ELF-1 (cell line): ENCODE measurements around the gene FOXR1.

Experiments used
- DNase-seq: peaks from one replicate; pipeline ENCODE4 v3.0.0-alpha.2; 2016; ENCODE audit warnings: low read depth, low spot score

Gene FOXR1, protein sequence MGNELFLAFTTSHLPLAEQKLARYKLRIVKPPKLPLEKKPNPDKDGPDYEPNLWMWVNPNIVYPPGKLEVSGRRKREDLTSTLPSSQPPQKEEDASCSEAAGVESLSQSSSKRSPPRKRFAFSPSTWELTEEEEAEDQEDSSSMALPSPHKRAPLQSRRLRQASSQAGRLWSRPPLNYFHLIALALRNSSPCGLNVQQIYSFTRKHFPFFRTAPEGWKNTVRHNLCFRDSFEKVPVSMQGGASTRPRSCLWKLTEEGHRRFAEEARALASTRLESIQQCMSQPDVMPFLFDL

DNA sequence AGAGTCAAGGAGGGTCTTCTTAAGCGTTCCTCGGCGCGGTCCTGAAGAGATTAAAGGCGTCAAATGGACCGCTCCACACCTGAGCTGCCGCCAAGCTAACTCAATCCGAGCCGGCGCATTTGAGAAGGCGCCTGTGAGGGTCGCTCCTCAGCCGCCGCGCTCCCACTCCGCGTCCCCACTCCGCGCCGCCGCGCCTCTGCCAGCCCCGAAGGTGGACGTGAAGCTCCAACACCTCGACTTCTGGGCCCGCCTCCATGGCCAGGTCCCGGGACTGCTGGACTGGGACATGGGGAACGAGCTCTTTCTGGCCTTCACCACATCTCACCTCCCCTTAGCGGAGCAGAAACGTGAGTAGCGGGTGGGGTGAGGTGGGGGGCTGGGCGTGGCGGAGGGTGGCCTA lies at the start of gene FOXR1:
FOXR1 (plus strand) TSS at position 116 of the 400 bp plus-strand sequence; CDS start at position 287, 171 bp downstream.
- no peak for DNase-seq

DNA sequence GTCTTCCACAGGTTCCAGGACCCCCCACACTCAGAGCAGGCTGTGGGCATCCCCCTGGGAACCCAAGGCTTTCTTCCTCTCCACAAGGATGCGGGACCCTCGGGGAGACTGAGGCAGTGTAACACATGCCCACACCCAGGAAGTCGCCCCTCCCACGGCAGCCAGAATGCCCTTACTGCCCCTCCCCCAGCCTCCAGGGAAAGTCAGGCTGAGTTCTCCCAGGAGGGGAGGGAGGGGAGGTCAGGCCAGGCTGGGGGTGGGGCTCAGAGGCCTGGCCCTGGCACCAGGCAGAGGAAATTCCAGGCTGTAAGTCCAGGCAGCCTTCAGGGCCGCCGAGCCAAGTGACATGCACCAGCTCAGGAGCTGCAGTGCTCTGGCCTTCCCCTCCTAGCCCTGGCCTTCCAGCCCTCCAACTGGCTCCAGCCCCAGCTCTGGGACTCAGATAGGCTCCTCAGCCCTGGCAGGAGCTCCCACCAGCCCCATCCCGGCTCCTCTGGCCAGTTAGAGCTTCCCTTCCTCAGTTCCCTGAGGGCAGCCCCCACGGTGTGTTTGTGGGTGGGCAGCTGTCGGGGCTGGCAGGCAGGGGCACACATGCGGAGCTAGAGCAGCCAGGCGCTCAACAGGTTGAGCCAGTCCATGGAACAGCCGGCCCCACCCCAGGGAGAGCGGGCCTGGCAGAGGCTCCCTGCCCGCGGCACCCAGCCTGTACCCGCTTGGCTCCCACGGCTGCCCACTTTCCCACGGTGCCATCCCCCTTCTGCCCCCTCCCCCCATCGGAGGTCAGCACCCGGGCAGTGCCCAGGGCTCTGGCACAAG lies 49.4 kb upstream of the FOXR1 start:
- DNase-seq, result peak; percentile 90

DNA sequence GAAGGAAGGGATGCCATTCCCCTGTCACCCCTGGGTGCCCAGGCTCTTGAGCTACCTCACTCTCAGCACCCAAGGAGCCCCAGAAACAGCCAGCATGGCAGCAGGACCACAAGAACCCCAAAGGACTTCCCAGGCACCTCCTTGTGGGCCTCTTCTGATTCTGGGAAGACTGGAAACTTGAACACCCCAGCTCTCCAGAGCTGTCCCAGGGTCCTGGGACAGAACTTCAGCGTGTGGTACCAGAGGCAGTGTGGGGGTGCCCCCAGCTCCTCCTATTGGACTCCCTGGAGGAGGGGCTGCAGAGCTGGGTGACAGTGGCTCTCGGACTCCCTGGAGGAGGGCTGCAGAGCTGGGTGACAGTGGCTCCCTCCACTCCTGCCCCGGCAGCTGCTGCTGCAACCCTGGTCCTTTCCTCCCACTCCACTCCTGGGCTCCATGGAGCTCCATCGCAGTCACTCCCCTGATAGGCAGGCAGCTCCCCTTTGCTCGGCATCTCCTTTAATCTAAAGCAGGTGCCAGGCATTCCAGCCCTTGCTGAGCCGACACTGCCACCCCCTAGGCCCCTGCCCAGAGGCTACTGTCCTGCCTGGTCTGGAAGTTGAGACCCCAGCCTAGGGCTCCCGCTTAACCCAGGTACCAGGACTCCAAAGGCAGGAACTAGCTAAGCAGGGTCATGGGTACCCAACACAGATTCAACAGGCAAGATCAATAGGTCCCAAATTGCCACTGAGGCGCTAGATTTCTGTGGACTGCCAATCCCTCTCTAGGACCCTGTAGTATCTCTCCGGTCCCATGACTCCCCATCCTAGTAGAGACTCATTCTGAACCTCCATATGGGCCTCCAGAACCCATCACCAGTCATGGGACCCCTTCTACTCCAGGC lies 48.6 kb upstream of the FOXR1 start:
- peak; percentile 25 for DNase-seq

DNA sequence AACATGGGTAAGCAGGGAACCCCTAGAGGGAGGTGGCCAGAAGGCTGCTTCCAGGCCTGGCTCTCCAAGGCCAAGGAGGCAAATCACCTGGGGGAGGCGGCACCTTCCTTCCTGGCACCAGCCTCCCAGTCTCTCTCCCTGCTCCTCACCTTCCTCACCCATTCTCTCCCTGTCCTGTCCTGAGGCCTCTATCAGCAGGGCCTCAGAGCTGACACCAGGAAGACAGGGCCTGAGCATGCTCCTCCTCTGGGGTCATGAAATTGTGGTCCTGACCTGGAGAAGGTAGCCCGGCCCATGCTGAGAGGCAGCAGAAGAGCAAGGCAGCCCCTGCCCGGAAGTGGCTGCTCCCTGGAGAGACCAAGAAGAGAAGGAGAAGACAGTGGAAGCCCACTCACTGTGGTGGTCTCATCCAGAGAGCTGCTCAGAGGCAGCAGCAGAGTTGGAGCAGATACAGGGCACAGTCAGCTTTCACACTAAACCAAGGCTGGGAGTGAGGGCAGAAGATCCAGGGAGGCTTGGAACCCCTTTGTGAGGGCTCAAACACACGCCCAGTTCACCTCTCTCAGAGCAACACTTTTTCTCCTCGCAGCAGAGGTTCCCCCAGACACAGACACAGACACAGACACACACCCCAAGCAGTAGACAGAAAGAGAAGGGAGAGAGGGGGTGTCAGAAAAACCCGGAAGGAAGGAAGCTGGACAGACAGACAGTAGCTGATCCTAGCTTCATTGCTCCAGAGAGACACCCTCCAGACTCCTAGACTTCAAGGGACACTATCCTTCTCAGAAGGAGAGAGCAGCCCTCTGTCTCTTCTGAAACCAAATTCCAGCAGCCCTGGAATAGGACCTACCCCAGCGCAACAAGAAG lies 47.6 kb upstream of the FOXR1 start:
- no peak for DNase-seq

DNA sequence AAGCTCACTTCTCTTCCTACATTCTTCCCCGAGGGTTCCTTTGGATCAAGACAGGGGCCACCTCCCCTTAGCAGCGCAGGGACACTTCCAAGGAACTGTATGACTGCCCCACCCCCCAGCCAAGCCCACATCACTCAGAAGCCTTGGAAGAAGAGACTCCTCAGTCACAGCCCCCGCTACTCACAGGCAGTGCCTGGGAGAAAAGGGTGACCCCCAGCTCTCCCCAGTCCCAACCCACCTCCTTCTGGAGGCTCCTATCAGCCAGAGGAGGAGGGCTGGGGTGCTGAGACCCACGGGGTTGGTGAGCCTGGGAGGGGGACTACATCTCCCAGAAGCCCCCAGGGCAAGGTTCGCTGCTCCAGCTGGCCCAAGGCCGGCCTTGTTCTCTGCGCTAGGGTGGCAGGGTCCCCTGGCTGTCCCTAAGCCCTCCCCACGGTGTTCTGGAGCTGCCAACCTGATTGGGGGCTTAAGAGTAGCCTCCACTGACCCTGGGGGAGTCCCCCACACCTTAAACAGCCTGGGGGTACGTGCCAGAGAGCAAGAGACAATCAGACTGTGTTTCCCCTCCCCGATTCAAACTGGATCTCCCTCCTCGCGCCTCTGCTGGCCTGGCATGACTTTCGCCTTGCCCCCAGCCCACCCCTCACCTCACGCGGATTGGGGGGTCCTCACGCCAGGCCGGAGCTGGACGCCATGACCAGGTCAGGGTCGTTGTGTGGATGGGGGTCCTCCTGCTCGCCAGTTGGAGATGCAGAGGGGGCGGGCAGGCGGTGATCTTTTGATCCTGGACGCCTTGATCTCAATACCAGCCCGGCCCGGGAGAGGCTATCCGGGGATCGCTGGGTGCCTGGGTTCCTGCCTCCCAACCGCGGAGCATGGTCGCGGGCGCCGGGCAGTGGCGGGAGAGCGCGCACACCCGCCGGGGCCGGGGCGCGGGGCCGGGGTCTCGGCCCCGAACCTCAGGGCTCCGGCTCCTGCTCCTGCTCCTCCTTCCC lies 46.7 kb upstream of the FOXR1 start:
- DNase-seq, result peak; percentile 80

DNA sequence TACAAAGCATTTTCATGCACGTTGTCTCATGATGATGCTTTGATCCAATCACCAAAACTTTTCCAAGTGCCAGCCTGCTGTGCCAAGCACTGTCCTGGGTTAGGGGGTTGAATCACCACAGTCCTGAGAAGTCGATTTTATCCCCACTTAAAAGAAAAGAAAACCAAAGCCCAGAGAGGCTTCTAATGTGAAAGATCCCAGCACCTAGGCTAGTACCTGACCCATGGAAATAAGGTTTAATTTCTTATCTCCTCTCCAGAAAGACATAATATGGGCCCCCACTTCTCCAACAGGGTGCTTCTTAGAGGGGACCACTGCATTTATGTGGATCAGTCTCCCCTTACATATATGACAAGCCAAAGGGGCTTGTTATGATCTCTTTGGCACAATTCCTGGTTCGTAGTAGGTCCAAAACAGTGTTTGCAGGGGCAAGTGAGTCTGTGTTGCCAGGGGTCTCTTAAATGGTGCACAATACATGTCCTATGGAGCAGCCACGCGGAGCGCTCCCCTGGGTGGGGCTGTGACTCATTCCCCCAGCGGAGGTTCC lies 43.9 kb upstream of the FOXR1 start:
- no peak for DNase-seq

DNA sequence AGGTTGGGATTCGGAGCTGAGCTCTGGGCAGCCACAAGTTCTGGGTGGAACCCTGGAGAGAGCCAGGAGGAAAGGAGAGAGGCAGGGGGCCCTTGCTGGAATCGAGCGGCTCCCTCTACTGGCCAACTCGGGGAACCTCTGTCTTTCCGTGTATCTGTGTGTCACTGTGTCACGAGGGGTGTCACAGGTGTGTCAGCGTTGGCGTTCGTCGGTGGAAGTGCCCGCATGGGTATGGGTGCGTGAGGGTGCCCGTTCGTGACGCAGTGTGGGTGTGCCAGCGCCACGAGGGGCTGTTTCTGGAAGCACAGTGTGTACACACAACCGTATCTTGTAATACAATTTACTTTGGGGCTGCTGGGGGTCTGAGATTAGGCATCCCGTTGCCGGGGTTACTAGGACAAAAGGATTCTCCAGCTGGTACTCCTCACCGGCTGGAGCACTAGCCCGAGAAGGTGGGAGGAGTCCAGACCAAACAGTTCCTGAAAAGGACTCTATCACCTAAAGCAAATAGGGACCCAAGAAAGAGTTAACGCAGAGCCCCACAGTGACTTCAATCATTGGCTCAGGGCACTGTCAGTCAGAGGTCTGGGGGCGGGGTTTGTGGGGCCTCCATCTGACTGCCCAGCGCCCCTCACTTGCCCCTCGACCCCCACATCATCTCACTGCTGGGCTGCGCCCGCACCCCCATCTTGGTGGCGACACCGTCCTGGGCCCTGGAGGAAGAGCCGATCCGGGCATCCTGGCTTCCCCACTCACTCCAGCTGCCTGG lies 43.3 kb upstream of the FOXR1 start:
- DNase-seq, result peak; percentile 93

DNA sequence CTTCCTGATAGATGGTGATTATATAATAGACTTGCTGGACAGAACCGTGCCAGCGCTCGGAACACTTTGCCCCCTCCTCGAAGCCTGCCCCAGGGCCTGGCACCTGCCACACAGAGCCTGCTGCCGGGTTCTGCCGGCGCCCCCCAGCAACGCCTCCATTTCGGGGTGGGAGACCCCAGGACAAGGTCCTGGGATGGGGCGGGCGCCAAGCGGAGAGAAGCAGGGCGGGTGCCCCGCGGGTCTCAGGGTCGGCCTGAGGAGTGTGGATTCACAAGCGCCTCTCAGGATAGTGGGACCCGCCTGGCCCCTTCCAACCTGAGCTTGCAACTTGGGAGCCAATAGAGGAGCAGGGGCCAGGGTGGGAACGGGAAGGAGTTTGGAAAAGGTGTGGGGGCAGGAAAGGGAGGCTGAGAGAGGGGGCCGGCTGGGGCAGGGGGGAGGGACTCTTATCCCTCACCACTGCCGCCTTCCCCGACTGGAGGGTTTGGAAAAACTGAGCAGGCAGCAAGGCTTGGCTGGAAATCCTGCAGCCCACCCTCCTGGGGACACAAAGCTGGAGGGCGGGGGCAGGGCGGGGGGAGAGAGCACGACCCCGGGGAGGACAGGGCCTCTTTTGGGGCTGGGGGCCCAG lies 42.6 kb upstream of the FOXR1 start:
- DNase-seq, result peak; percentile 79

DNA sequence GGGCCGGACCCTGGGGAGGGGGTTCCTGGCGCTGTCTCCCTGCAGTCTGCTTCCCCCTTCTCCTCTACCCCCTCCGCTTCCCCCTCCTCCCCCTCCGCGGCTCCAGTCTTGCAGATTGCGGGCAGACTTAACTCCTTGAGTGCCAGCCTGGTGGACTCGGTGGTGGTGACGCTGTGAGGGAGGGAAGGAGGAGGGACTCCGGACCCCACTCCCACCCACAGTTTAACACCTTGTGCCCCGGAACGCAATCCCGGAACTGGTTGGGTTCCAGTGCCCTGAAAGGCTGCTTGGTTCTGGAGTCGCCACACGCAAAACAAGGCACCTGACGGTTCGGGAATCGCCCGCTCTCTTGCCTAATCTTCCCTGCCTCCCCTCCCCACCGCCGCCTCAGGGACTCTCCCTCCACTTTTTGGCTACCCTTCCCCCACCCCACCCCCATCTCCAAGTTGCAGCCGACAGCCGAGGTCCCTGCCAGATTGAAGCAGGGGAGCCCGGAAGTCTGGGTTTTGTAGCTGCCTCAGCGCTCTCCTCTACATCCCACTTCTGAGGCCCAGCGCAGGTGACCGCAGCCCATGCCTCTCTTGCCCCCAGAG lies 42.0 kb upstream of the FOXR1 start:
- peak; percentile 89 for DNase-seq

DNA sequence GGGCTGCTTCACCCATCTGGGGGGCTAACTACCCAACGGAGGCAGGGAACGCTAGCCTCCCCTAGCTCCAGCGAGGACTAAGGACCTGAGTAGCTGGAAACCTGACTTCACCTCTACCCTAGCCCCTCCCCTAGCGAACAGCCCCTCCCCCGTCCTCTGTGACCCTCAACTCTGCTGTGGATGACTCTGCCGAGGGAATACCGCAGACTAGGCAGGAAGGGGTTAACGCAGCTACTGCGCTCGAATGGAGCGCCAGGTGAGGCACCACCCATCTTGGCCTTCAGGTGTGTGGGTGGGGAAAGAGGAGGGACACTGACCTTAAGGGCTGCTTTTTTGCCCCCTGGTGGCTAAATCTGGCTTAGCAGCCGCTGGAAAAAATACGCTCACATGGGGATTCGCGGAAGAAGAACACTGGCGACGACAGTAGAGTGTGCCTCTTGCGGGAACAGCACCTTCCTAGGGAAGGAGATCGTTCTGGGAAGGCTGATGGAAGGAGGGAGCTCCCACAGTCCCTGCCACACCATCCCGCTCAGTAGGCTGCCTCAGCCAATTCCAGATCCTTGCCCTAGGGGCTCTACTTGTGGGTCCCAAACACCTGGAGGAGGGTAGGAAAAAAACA lies 41.4 kb upstream of the FOXR1 start:
- peak; percentile 98 for DNase-seq

DNA sequence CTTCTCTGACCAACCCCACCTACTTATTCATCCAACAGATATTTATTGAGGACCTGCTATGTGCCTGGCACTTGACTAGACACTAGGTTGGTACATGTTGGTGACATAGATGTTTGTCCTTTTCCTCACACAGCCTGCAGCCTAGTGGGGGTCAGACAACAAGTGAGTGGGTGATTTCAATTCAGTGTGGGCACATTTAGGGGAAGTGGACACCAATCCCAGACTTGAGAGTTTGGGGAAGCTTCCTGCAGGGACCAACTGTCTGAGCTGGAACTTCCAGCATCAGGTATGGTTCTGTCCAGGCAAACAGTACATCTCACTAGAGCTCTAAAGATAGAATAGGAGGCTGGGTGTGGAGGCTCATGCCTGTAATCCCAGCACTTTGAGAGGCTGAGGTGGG lies 40.0 kb upstream of the FOXR1 start:
- no peak for DNase-seq

DNA sequence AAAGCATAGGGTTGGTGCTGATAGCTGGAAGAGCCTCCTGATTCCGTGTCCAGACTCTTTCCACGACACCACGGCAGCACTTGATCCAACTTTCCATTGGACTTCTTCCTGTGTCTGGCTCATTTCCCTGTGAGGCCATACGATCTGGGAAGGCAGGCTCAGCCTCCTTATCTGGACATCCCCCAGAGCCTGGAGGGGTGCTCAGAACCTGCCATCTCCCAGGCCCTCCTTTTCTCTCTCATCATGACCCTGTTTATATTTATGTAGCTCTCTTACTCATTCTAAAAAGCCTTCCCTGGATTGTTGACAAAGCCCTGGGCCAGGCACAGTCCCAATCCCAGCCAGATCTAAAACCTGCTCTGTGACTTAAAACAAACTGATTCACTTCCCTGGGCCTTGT lies 38.1 kb upstream of the FOXR1 start:
- peak; percentile 67 for DNase-seq

DNA sequence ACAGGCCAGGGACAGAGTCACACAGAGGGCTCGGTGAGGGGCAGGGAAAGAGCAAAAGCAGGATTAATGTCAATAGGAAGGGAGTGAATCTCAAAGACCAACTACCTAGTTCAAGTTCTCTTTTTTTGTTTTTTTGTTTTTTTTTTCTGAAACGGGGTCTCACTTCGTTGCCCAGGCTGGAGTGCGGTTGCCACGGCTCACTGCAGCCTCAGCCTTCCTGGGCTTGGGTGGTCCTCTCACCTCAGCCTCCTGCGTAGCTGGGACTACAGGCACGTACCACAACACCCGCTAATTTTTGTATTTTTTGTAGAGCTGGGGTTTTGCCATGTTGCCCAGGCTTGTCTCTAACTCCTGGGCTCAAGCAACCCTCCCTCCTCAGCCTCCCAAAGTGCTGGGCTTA lies 36.2 kb upstream of the FOXR1 start:
- DNase-seq, result no peak

DNA sequence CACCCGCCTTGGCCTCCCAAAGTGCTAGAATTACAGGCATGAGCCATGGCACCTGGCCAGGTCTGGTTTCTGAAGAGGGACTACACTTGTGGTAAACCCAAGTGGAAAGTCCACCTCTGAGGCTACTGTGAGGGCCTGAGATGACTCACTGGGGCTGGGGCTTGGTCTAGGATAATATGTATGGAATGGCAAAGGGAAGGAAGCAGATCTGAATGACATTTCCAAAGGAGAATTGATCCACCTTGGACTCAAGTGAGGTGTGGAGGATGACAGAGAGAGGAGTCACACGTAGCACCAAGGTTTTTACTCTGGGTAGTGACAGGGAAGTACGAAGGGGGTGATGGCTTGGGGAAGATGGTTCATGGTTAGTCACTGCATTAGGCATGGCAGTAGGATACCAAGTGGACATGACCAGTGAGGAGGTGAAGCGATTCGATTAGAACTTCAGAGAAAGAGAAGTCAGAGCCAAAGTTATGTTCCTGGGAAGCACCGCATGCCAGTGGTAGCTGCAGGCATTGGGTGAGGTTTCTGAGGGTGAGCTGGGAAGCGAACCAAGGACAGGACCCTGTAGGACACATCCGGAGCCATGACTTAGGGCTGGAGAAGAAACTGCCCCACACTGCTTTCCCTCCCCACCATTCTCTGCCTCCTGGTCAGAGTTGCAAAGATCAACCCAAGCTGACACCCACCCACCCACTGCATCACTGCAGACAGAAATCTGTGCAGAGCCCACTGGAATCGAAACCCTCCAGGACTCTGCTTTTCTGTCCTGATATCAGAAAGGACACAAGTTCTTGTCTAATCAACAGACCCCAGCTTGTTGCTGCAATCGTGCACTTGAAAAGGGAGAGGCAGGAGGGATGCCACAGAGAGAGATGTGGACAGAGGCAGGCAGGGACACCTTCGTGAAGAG lies 32.8 kb upstream of the FOXR1 start:
- no peak for DNase-seq

DNA sequence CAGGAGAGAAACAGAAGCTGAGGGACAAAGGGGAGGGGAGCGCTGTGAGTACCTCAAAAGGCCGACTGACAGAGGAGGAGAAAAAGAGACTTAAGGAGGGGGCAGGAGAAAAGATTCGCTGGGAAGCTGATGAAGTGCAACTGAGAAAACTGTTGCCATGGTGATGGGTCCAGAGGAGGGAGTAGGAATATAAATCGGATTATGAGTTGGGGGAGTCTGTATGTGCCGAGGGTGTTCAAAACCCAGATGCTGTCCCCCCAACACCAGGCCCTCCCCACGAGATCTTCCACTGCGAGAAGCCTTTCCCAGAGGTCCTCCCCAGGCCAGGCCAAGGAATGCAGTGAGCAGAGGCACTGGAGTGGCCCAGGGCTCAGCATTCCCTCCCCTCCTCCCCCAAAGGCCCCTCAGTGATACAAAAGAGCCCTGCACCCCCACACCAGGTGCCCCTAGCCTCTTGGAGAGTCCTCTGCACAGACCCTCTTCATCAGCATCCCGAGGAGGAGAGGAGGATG lies 32.1 kb upstream of the FOXR1 start:
- no peak for DNase-seq

DNA sequence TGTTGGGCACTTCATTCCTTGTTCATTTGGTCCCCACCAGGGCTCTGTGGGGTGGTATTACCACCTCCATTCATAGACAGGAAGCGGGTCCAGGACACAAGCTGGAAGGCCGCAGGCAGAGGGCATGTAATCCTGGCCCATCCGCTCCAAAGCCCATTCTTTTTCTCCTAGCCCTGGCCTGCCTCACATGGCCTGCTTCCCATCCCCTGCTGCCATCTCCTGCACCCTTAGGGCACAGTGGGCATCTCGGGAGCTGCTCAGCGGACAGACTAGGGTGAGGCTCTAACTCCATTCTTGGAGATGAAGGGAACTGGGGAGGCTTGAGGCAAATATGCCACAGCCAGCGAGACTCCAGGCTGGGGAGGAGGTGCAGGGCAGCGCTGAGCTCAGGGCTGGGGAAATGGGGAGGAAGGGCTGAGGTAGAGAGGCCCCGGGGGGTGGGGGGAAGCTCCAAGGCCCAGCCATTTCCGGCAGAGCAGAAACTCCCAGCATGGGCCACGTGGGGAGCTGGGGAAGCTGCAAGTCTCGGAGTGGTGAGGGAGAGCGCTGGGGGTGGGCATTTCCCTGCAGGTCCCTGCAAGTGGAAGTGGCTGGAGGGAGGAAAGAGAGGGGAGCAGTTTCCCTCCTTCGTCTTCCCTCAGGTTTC lies 31.5 kb upstream of the FOXR1 start:
- peak; percentile 36 for DNase-seq
